HG02970 (cell line): ENCODE results near the gene CBL.

Experiments used
- ATAC-seq: cut with Tn5 transposase; IDR thresholded peaks from one replicate; pipeline ENCODE4 v1.9.1; 2021; ENCODE audit warnings: mild to moderate bottlenecking, moderate library complexity, moderate number of reproducible peaks; ENCODE audit not compliant: unreplicated experiment, low FRiP score

CBL gene

GRCh38 chr11:119262668-119263351, 56.7 kb downstream of the CBL start:
- ATAC-seq = no peak

- ATAC-seq = no peak
These were observed 57.3 kb downstream of the CBL start for GRCh38 chr11:119263352-119263940.

- no peak for ATAC-seq
These were observed 59.9 kb downstream of the CBL start for GRCh38 chr11:119266063-119266462.

- ATAC-seq = no peak
These were observed 60.5 kb downstream of the CBL start for GRCh38 chr11:119266517-119267255.

GRCh38 chr11:119267645-119268044, 61.5 kb downstream of the CBL start:
- no peak for ATAC-seq

- no peak for ATAC-seq
These were observed 67.6 kb downstream of the CBL start for GRCh38 chr11:119273721-119274120.

GRCh38 chr11:119277660-119278059, 71.5 kb downstream of the CBL start:
- ATAC-seq = no peak

GRCh38 chr11:119282495-119282894, 76.4 kb downstream of the CBL start:
- ATAC-seq = no peak

- ATAC-seq = no peak
These were observed 78.4 kb downstream of the CBL start for GRCh38 chr11:119284344-119285157.

GRCh38 chr11:119285431-119285830, 79.3 kb downstream of the CBL start:
- no peak for ATAC-seq

GRCh38 chr11:119288219-119288618, 82.1 kb downstream of the CBL start:
- no peak for ATAC-seq

- ATAC-seq = no peak
These were observed 84.9 kb downstream of the CBL start for GRCh38 chr11:119290894-119291497.

GRCh38 chr11:119293461-119293860, 87.3 kb downstream of the CBL start:
- no peak for ATAC-seq

GRCh38 chr11:119295178-119295577, 89.0 kb downstream of the CBL start:
- ATAC-seq = no peak

GRCh38 chr11:119297938-119298337, 91.8 kb downstream of the CBL start:
- no peak for ATAC-seq

- ATAC-seq = no peak
These were observed 92.6 kb downstream of the CBL start for GRCh38 chr11:119298726-119299125.

GRCh38 chr11:119299416-119299815, 93.3 kb downstream of the CBL start:
- ATAC-seq = no peak

- no peak for ATAC-seq
These were observed 94.2 kb downstream of the CBL start for GRCh38 chr11:119300198-119300964.

- no peak for ATAC-seq
These were observed 97.1 kb downstream of the CBL start for GRCh38 chr11:119303227-119303718.
